Trophoblast cell (in vitro differentiated cells and primary cell): ENCODE measurements around the gene CALM3.
A peak's percentile ranks its signal among the peaks of the same experiment; 100 is the strongest.

Experiments used
- DNase-seq, 2 donors: peaks; one replicate each; pipeline ENCODE4 v3.0.0-alpha.2; 2016
- H2AFZ ChIP-seq: 2 replicates; pipeline ENCODE4 v1.6.1; 2013; ENCODE audit warnings: low read length, moderate library complexity, mild to moderate bottlenecking; ENCODE audit not compliant: insufficient read depth, poor library complexity
- H2AK5ac ChIP-seq: 2 replicates; pipeline ENCODE4 v1.6.1; 2013; ENCODE audit warnings: mild to moderate bottlenecking, low read length
- H2BK120ac ChIP-seq: 2 replicates; pipeline ENCODE4 v1.6.1; 2013; ENCODE audit warnings: low read length, mild to moderate bottlenecking, moderate library complexity; ENCODE audit not compliant: insufficient read depth, poor library complexity
- H2BK12ac ChIP-seq: 2 replicates; pipeline ENCODE4 v1.6.1; 2013; ENCODE audit warnings: mild to moderate bottlenecking, low read length, moderate library complexity
- H2BK5ac ChIP-seq: 2 replicates; pipeline ENCODE4 v1.6.1; 2013; ENCODE audit warnings: low read length, low read depth, moderate library complexity, mild to moderate bottlenecking; ENCODE audit not compliant: poor library complexity
- H3K14ac ChIP-seq: 2 replicates; pipeline ENCODE4 v1.6.1; 2013; ENCODE audit warnings: mild to moderate bottlenecking, low read length
- H3K18ac ChIP-seq: 2 replicates; pipeline ENCODE4 v1.6.1; 2013; ENCODE audit warnings: mild to moderate bottlenecking, low read length
- H3K23ac ChIP-seq: 2 replicates; pipeline ENCODE4 v1.6.1; 2013; ENCODE audit warnings: low read length
- H3K27ac ChIP-seq: 2 replicates; pipeline ENCODE4 v1.5.1; 2013; ENCODE audit warnings: low read depth, mild to moderate bottlenecking, inconsistent platforms, low read length, moderate library complexity
- H3K27me3 ChIP-seq: 2 replicates; pipeline ENCODE4 v1.6.1; 2013; ENCODE audit warnings: inconsistent platforms, mild to moderate bottlenecking, low read length, moderate library complexity; ENCODE audit not compliant: insufficient read depth
- H3K36me3 ChIP-seq, 2 experiments: 1 replicate in 1 of 2; 2 replicates in 1 of 2; pipeline ENCODE4 v1.6.1; 2013; ENCODE audit warnings: low read length in 2 of 2, mild to moderate bottlenecking in 2 of 2, moderate library complexity in 1 of 2; ENCODE audit not compliant: insufficient read depth in 2 of 2, control insufficient read depth in 1 of 2
- H3K4ac ChIP-seq: 2 replicates; pipeline ENCODE4 v1.6.1; 2013; ENCODE audit warnings: low read depth, mild to moderate bottlenecking, low read length, moderate library complexity
- H3K4me1 ChIP-seq, 2 experiments: 1 replicate in 1 of 2; 2 replicates in 1 of 2; pipeline ENCODE4 v1.6.1; 2013; ENCODE audit warnings: low read length in 2 of 2, mild to moderate bottlenecking in 2 of 2, moderate library complexity in 1 of 2; ENCODE audit not compliant: insufficient read depth in 2 of 2, control insufficient read depth in 1 of 2
- H3K4me2 ChIP-seq: 2 replicates; pipeline ENCODE4 v1.6.1; 2013; ENCODE audit warnings: inconsistent platforms, mild to moderate bottlenecking, low read length, moderate library complexity
- H3K4me3 ChIP-seq: 2 replicates; pipeline ENCODE4 v1.5.1; 2013; ENCODE audit warnings: mild to moderate bottlenecking, low read depth, low read length, inconsistent platforms
- H3K79me1 ChIP-seq: one replicate; pipeline ENCODE4 v1.6.1; 2013; ENCODE audit warnings: low read length
- H3K79me2 ChIP-seq: 2 replicates; pipeline ENCODE4 v1.6.1; 2013; ENCODE audit warnings: low read length, mild to moderate bottlenecking; ENCODE audit not compliant: control insufficient read depth, insufficient read depth, poor library complexity
- H3K9ac ChIP-seq: 2 replicates; pipeline ENCODE4 v1.6.1; 2013; ENCODE audit warnings: mild to moderate bottlenecking, low read length
- H3K9me3 ChIP-seq: 2 replicates; pipeline ENCODE4 v1.6.1; 2013; ENCODE audit warnings: low read depth, mild to moderate bottlenecking, control low read depth, inconsistent platforms, low read length; ENCODE audit not compliant: insufficient read depth
- H4K12ac ChIP-seq: 2 replicates; pipeline ENCODE4 v1.6.1; 2013; ENCODE audit warnings: low read depth, mild to moderate bottlenecking, low read length, moderate library complexity
- H4K8ac ChIP-seq: 2 replicates; pipeline ENCODE4 v1.6.1; 2013; ENCODE audit warnings: low read depth, mild to moderate bottlenecking, low read length, moderate library complexity
- H4K91ac ChIP-seq: one replicate; pipeline ENCODE4 v1.6.1; 2013; ENCODE audit warnings: low read depth, mild to moderate bottlenecking, low read length, moderate library complexity
- WGBS: extraction: QIAGEN DNeasy Blood & Tissue Kit; methylation state at CpG from one replicate; pipeline ENCODE4 v1.1.7; 2013; ENCODE audit warnings: missing lambda C conversion rate; ENCODE audit not compliant: insufficient read length, insufficient coverage; ENCODE audit errors: extremely low coverage; 5-methylcytosine and 5-hydroxymethylcytosine counted together

Gene CALM3

DNA sequence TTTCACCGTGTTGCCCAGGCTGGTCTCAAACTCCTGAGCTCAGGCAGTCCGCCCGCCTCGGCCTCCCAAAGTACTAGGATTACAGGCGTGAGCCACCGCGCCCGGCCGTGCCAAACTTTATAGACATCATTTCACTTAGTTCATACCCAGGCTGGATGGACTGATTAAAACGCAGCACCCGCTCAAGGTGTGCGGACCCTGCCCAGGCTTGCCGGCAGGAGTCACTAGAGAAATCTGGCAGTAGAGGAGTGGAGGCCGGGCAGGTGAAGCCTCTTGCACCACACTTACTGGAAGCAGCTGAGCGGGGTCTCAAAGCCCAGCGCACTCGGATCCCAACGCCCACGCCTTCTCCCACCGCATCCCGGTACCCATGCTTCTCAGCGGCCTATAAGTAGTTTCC, 12.4 kb downstream of the CALM3 start:
- Histone ChIP-seq H3K18ac (no peak overlapping the region), H3K27ac (no peak overlapping the region), H4K91ac (no peak overlapping the region), H3K23ac (no peak overlapping the region), H2AK5ac (no peak overlapping the region), H3K9ac (no peak overlapping the region), H3K14ac (no peak overlapping the region), H3K4me1 (no peaks in the 10 kb centered on the region), H3K4me3 (no peak overlapping the region), H4K12ac (no peak overlapping the region), H2BK120ac (no peak overlapping the region), H2AFZ (no peak overlapping the region), H4K8ac (no peak overlapping the region), H3K79me2 (no peaks in the 10 kb centered on the region), H3K27me3 (no peaks in the 10 kb centered on the region), H3K4ac (no peak overlapping the region), H3K9me3 (peaks cover 2% of the 10 kb centered on the region), H2BK5ac (no peak overlapping the region), H3K79me1 (no peaks in the 10 kb centered on the region), H2BK12ac (no peak overlapping the region), H3K36me3 (peaks cover 24 to 26% of the 10 kb centered on the region in 2 experiments), H3K4me2 (no peak overlapping the region)
- WGBS = no CpG with 5 or more reads among the region's 22 CpGs
- DNase-seq = no peak

DNA sequence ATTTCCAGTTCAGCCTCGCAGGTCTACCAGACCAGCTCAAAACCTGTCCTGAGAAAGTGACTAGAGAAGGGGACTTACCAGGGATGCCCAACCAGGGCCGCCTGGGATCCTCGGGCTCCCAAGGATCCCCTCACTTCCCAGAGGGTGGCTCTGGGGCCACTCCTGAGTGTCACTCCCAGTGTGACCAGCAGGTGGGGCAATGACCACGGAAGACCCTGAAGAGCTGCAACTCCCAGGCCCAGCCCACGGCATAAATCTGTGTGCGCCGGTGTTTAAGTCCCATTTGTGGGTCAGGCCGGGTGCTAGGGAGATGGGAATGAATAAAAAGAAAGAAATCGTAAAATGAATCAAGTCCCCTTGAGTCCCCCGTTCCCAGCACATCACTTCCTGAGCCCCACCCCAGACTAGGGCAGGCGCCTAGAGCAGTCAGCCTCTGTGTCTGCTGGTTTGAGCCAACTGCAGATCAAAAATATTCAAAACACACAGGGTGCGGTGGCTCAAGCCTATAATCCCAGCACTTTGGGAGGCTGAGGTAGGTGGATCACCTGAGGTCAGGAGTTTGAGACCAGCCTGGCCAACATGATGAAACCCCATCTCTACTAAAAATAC, 13.1 kb downstream of the CALM3 start:
- no peak overlapping the region for H4K91ac ChIP-seq
- no peak overlapping the region for H3K18ac ChIP-seq
- H2AK5ac ChIP-seq = no peak overlapping the region
- no peaks in the 10 kb centered on the region for H3K79me2 ChIP-seq
- H3K4me2 ChIP-seq = no peak overlapping the region
- peaks cover 17 to 19% of the 10 kb centered on the region in 2 experiments for H3K36me3 ChIP-seq
- H3K79me1 ChIP-seq = no peaks in the 10 kb centered on the region
- DNase-seq = peak; percentile 61 to 84
- no peaks in the 10 kb centered on the region for H3K4me1 ChIP-seq
- H3K9me3 ChIP-seq = peaks cover 2% of the 10 kb centered on the region
- H3K4me3 ChIP-seq = no peak overlapping the region
- no peak overlapping the region for H2AFZ ChIP-seq
- H3K27ac ChIP-seq = no peak overlapping the region
- H2BK120ac ChIP-seq = no peak overlapping the region
- no CpG with 5 or more reads among the region's 12 CpGs for WGBS
- H3K27me3 ChIP-seq = no peaks in the 10 kb centered on the region
- H3K9ac ChIP-seq = no peak overlapping the region
- H2BK12ac ChIP-seq = no peak overlapping the region
- no peak overlapping the region for H3K14ac ChIP-seq
- no peak overlapping the region for H4K12ac ChIP-seq
- no peak overlapping the region for H3K23ac ChIP-seq
- no peak overlapping the region for H3K4ac ChIP-seq
- H2BK5ac ChIP-seq = no peak overlapping the region
- no peak overlapping the region for H4K8ac ChIP-seq

DNA sequence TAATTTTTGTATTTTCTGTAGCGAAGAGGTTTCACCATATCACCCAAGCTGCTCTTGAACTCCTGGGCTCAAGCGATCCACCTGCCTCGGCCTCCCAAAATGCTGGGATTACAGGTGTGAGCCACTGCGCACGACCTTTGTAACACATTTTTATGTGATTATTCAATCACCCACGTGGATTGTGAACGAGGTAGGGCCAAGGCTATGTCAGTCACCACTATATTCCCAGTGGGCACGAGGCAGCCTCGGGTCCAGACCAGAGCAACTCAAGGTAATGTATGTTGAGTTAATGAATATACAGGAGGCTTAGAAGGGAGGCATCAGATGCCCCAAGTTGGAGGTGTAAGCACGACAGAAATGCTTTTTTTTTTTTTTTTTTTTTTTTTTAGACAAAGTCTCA, 14.8 kb downstream of the CALM3 start:
- no CpG with 5 or more reads among the region's 10 CpGs for WGBS
- H4K8ac ChIP-seq = no peak overlapping the region

DNA sequence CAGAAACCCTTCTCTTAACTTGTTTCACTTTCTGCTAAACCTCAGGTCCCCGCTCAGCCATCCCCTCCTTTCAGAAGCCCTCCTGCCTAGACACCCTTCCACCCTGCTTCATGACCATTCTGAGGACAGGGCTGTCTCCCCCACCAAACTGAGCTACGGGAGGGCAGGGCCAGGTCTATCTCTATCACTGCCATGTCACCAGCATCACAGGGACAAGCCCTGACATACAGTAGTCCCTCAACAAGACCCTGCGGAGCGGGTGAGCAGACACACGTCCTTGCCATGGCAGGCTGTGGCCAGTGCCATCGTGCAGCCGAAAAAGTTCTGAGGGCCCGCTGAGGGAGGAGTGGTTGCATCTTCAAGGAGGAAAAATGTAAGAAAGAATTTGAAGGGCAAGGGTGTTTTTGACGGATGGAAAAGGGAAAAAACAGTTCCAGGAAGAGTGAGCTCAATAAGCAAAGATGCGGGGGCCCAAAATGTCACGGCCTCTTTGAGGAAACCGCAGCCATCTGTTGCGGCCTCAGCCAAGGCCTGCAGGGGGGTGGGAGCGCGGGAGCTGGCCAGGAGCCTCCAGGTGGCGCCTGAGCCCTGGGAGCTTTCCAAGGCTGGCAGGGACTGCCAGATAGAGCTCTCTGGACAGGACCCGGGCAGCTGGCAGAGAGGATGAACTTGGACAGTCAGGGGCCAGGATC, 15.6 kb downstream of the CALM3 start:
- Histone ChIP-seq H4K8ac (no peak overlapping the region), H3K9ac (no peak overlapping the region), H3K4me2 (no peak overlapping the region), H2AK5ac (no peak overlapping the region), H3K18ac (no peak overlapping the region), H2AFZ (no peak overlapping the region), H3K27me3 (no peaks in the 10 kb centered on the region), H2BK12ac (no peak overlapping the region), H3K9me3 (peaks cover 2% of the 10 kb centered on the region), H3K4me3 (no peak overlapping the region), H3K23ac (no peak overlapping the region), H3K4ac (no peak overlapping the region), H3K79me2 (no peaks in the 10 kb centered on the region), H3K36me3 (no peaks in the 10 kb centered on the region), H4K12ac (no peak overlapping the region), H3K27ac (no peak overlapping the region), H3K14ac (no peak overlapping the region), H2BK120ac (no peak overlapping the region), H4K91ac (no peak overlapping the region), H3K4me1 (peaks cover 9 to 12% of the 10 kb centered on the region in 2 experiments), H3K79me1 (peaks cover 4% of the 10 kb centered on the region), H2BK5ac (no peak overlapping the region)
- DNase-seq = peak; percentile 27 to 53
- WGBS = no CpG with 5 or more reads among the region's 17 CpGs

More for the DNA sequence above, 14.8 kb downstream of the CALM3 start:
- Histone ChIP-seq H2BK120ac (no peak overlapping the region), H2BK12ac (no peak overlapping the region), H3K18ac (no peak overlapping the region), H3K4me2 (no peak overlapping the region), H3K4me3 (no peak overlapping the region), H2AFZ (no peak overlapping the region), H2BK5ac (no peak overlapping the region), H3K14ac (no peak overlapping the region), H3K4ac (no peak overlapping the region), H3K23ac (no peak overlapping the region), H3K9ac (no peak overlapping the region), H3K79me1 (no peaks in the 10 kb centered on the region), H3K27ac (no peak overlapping the region), H3K27me3 (no peaks in the 10 kb centered on the region), H4K12ac (no peak overlapping the region), H2AK5ac (no peak overlapping the region), H4K91ac (no peak overlapping the region), H3K36me3 (peaks cover 3% of the 10 kb centered on the region in 2 experiments), H3K9me3 (peaks cover 2% of the 10 kb centered on the region), H3K4me1 (peaks cover 3 to 6% of the 10 kb centered on the region in 2 experiments), H3K79me2 (no peaks in the 10 kb centered on the region)
- no peak for DNase-seq
